Stimulated activated CD4-positive, alpha-beta T cell treated with anti-CD3 and anti-CD28 coated beads, Interleukin-12 subunit alpha, Interleukin-12 subunit beta, amount 100 ng/mL, for 4 hours (primary cell): ENCODE data around the gene ITIH3.

Experiments used
- DNase-seq: peaks from one replicate; pipeline ENCODE4 v3.0.0-alpha.2; 2020

The ITIH3 gene

GRCh38 chr3:52779837-52780585, 14.6 kb upstream of the ITIH3 start:
- DNase-seq = no peak

- DNase-seq = no peak
These were observed 12.9 kb upstream of the ITIH3 start for GRCh38 chr3:52781741-52782140.

- no peak for DNase-seq
These were observed 12.0 kb upstream of the ITIH3 start for GRCh38 chr3:52782412-52783210.

- DNase-seq = no peak
These were observed 11.4 kb upstream of the ITIH3 start for GRCh38 chr3:52783211-52783555.

- DNase-seq = no peak
These were observed 10.5 kb upstream of the ITIH3 start for GRCh38 chr3:52784021-52784621.

- no peak for DNase-seq
These were observed 9.5 kb upstream of the ITIH3 start for GRCh38 chr3:52784931-52785590.

- no peak for DNase-seq
These were observed 8.0 kb upstream of the ITIH3 start for GRCh38 chr3:52786330-52787215.

GRCh38 chr3:52787246-52787645, 7.3 kb upstream of the ITIH3 start:
- no peak for DNase-seq

GRCh38 chr3:52787672-52788625, 6.6 kb upstream of the ITIH3 start:
- no peak for DNase-seq

GRCh38 chr3:52788890-52789745, 5.5 kb upstream of the ITIH3 start:
- no peak for DNase-seq

- no peak for DNase-seq
These were observed 4.9 kb upstream of the ITIH3 start for GRCh38 chr3:52789746-52790040.

GRCh38 chr3:52790337-52790736, 4.3 kb upstream of the ITIH3 start:
- no peak for DNase-seq

- no peak for DNase-seq
These were observed 3.9 kb upstream of the ITIH3 start for GRCh38 chr3:52790741-52791140.

GRCh38 chr3:52791366-52791765, 3.2 kb upstream of the ITIH3 start:
- DNase-seq = no peak

- no peak for DNase-seq
These were observed 2.7 kb upstream of the ITIH3 start for GRCh38 chr3:52791928-52792327.

GRCh38 chr3:52792413-52792812, 2.2 kb upstream of the ITIH3 start:
- DNase-seq = no peak

- no peak for DNase-seq
These were observed 1.5 kb upstream of the ITIH3 start for GRCh38 chr3:52792961-52793695.

- no peak for DNase-seq
These were observed 639 bp upstream of the ITIH3 start for GRCh38 chr3:52793702-52794611.
